Osteocyte (in vitro differentiated cells): ENCODE data around the gene ASCL5. TPM values are rescaled to one million over a fixed set of nuclear protein-coding genes. Genes with fewer than 3 reads are reported as not detected.
"Not testable (repeated sequence)": the region's sequence is repeated elsewhere in the genome, so short reads cannot be mapped to it uniquely, and the experiment has no call there.

Source experiments
- DNase-seq: peaks from one replicate; pipeline ENCODE4 v3.0.0; 2021; ENCODE audit warnings: mixed read lengths; ENCODE audit not compliant: unreplicated experiment; ENCODE audit errors: extremely low spot score
- H3K27ac Mint-ChIP-seq: one replicate; pipeline ENCODE4 v1.8.0; 2021; ENCODE audit warnings: mild to moderate bottlenecking, mixed read lengths; ENCODE audit not compliant: unreplicated experiment
- H3K27me3 Mint-ChIP-seq: one replicate; pipeline ENCODE4 v1.8.0; 2021; ENCODE audit warnings: mixed read lengths; ENCODE audit not compliant: unreplicated experiment
- H3K36me3 Mint-ChIP-seq: one replicate; pipeline ENCODE4 v1.8.0; 2021; ENCODE audit warnings: mixed read lengths; ENCODE audit not compliant: unreplicated experiment
- H3K4me1 Mint-ChIP-seq: one replicate; pipeline ENCODE4 v1.8.0; 2021; ENCODE audit warnings: mixed read lengths; ENCODE audit not compliant: unreplicated experiment
- H3K4me3 Mint-ChIP-seq: one replicate; pipeline ENCODE4 v1.8.0; 2021; ENCODE audit warnings: mild to moderate bottlenecking, moderate library complexity, mixed read lengths; ENCODE audit not compliant: unreplicated experiment
- H3K9me3 Mint-ChIP-seq: one replicate; pipeline ENCODE4 v1.8.0; 2021; ENCODE audit warnings: mixed read lengths; ENCODE audit not compliant: unreplicated experiment
- total RNA-seq: library from RNA; stranded (reverse); gene quantifications from 2 replicates; pipeline ENCODE4 v1.2.1, GENCODE V29; 2021
- TF ChIP-seq, protein P1 (sequence below): fragments of 200-600 bp; sonication (generic); IDR thresholded peaks from 2 replicates; pipeline ENCODE4 v1.5.0; 2021; ENCODE audit warnings: antibody characterized with exemption, mild to moderate bottlenecking, moderate library complexity

ASCL5 gene
- total RNA-seq, 1 donor from 2014 or later, result not detected

DNA sequence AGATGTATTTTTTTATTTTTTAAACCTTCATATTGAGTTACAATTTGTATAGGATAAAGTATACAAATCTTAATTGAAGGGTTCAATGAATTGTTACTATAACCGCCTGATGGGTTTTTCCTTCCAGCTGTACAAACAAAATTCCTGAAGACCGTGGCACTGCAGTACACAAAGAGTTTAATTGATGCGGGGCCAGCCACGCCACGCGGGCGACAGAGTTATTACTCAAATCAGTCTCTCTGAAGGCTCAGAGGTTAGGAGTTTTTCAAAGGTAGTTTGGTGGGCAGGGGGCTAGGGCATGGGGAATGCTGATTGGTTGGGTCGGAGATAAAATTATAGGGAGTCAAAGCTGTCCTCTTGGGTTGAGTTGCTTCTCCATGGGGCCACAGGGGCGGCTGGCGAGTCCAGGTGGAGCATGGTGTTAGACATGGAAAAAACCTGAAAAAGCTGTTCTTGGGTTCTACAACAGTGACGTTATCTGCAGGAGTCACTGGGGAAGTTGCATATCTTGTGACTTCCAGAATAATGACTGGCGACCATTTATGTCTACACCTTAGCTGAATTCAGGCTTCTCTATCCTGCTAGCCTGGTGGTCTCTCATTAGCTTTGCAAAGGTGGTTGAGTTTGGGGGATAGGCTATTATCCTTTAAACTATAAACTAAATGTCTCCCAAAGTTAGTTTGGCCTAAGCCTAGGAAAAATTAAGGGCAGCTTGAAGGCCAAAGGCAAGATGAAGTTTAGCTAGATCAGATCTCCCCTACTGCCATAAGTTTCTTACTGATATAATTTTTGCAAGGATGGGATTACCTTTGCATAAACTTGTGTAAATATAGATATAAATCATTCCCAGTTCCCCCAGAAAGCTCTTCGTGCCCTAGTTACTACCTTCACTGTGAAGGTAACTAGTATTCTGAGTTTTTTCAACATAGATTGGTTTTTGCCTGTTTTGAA, 40.3 kb upstream of the ASCL5 start:
- Mint-ChIP-seq H3K27me3 (peaks cover 30% of the 10 kb centered on the region), H3K36me3 (no peaks in the 10 kb centered on the region), H3K4me3 (no peak overlapping the region), H3K4me1 (peaks cover 21% of the 10 kb centered on the region), H3K27ac (no peak overlapping the region), H3K9me3 (no peaks in the 10 kb centered on the region)
- no peak for DNase-seq
- TF ChIP-seq, protein P1, sequence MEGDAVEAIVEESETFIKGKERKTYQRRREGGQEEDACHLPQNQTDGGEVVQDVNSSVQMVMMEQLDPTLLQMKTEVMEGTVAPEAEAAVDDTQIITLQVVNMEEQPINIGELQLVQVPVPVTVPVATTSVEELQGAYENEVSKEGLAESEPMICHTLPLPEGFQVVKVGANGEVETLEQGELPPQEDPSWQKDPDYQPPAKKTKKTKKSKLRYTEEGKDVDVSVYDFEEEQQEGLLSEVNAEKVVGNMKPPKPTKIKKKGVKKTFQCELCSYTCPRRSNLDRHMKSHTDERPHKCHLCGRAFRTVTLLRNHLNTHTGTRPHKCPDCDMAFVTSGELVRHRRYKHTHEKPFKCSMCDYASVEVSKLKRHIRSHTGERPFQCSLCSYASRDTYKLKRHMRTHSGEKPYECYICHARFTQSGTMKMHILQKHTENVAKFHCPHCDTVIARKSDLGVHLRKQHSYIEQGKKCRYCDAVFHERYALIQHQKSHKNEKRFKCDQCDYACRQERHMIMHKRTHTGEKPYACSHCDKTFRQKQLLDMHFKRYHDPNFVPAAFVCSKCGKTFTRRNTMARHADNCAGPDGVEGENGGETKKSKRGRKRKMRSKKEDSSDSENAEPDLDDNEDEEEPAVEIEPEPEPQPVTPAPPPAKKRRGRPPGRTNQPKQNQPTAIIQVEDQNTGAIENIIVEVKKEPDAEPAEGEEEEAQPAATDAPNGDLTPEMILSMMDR, result no peak

DNA sequence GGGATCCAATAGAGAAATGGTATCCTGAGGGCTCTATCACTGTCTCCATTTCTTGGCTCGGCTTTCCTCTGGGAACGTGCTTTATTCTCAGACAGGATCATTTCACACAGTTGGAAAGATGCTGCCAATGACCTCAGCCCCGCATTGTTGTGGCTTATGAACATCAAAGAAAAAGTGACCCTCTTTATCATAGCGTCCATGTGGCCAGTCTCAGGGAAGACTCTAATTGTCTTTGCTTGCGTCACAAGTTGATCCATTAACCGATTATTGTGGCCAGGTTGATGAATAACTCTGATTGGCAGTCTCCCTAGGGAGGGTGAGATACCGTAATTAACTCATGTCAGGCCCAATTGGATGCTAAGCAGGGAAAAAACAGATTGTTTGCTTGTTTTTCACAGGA, 37.7 kb upstream of the ASCL5 start:
- Mint-ChIP-seq H3K9me3 (no peaks in the 10 kb centered on the region), H3K36me3 (no peaks in the 10 kb centered on the region), H3K27ac (no peak overlapping the region), H3K4me3 (no peak overlapping the region), H3K27me3 (peaks cover 45% of the 10 kb centered on the region), H3K4me1 (peaks cover 8% of the 10 kb centered on the region)
- TF ChIP-seq, protein P1, result no peak
- no peak for DNase-seq

DNA sequence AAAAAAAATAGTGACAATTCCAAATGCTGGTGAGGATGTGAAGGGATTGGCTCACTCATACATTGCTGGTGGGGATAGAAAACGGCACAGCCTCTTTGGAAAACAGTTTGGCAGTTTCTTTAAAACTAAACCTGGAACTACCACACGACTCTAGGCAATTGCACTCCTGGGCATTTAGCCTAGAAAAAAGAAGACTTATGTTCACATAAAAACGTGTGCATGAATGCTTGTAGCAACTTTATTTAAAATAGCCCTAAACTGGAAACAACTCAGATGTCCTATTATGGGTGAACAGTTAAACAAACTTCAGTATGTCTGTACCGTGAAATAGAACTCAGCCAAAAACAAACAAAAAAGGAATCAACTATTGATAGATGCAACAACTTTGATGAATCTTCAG, 36.7 kb upstream of the ASCL5 start:
- TF ChIP-seq, protein P1, result no peak
- H3K27ac Mint-ChIP-seq, result no peak overlapping the region
- peaks cover 47% of the 10 kb centered on the region for H3K27me3 Mint-ChIP-seq
- no peaks in the 10 kb centered on the region for H3K36me3 Mint-ChIP-seq
- no peak overlapping the region for H3K4me3 Mint-ChIP-seq
- peaks cover 8% of the 10 kb centered on the region for H3K4me1 Mint-ChIP-seq
- H3K9me3 Mint-ChIP-seq, result no peaks in the 10 kb centered on the region
- DNase-seq, result no peak

DNA sequence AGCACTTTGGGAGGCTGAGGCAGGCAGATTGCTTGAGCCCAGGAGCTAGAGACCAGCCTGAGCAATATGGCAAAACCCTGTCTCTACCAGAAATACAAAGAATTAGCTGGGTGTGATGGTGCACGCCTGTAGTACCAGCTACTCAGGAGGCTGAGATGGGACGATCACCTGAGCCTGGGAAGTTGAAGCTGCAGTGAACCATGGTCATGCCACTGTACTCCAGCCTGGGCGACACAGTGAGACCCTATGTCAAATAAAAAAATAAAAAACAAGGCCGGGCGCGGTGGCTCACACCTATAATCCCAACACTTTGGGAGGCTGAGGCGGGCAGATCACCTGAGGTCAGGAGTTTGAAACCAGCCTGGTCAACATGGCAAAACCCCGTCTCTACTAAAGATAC, 36.1 kb upstream of the ASCL5 start:
- H3K27ac Mint-ChIP-seq, H3K9me3 Mint-ChIP-seq, H3K4me3 Mint-ChIP-seq, H3K36me3 Mint-ChIP-seq, DNase-seq, H3K4me1 Mint-ChIP-seq: not testable (repeated sequence)
- H3K27me3 Mint-ChIP-seq, result peaks cover 47% of the 10 kb centered on the region

DNA sequence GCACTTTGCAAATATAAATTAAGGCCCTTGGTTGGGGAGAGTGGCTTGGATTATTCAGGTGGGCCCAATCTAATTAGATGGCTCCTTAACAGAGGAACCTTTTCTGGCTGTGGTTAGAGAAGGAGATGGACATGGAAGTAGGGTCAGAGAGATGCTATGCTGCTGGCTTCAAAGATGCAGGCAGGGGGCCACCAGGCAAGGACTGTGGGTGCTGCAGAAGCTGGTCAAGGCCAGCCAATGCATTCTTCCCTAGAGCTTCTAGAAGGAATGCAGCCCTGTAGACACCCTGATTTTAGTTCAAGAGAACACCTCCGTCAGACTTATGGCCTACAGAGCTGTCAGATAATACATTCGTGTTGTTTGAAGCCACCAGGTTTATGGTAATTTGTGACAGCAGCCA, 31.0 kb upstream of the ASCL5 start:
- Mint-ChIP-seq H3K27ac (no peak overlapping the region), H3K4me3 (no peak overlapping the region), H3K36me3 (no peaks in the 10 kb centered on the region), H3K4me1 (peaks cover 14% of the 10 kb centered on the region), H3K27me3 (peaks cover 39% of the 10 kb centered on the region), H3K9me3 (no peaks in the 10 kb centered on the region)
- DNase-seq, result no peak
- TF ChIP-seq, protein P1, result no peak
